Measurements from ENCODE around the gene PSMG4.
"Not testable (repeated sequence)": the region's sequence is repeated elsewhere in the genome, so short reads cannot be mapped to it uniquely, and the experiment has no call there.

PSMG4 gene

DNA sequence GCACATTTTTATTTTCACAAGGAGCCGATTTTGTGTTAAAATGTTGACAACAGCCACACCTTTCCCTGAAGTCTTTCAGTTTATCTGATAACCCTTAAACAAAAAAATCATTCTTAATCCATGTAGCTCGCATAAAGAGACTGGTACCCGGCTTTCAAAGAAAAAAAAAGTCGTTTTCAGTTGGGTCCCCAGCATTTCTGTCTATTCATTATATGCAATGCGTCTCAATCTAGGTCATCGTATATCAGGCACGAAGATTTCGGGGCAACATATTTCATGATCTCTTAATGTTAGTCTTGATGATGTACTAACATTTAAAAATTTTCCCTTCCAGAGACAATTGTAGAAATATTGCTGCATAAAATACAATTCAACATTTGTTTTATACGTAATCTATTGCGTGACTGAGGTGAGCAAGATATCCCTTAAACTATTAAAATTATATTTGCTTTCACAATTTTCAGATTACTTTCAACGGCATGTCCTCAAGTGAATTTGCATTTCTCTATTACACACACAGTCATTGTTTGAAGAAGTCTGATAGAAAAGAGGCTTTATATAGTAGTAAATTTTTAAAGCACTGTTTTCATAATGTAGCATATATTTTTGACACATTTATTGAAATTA, 28.4 kb upstream of the PSMG4 start:
- no peak for DNase-seq (ENCODE audit: low read depth)

DNA sequence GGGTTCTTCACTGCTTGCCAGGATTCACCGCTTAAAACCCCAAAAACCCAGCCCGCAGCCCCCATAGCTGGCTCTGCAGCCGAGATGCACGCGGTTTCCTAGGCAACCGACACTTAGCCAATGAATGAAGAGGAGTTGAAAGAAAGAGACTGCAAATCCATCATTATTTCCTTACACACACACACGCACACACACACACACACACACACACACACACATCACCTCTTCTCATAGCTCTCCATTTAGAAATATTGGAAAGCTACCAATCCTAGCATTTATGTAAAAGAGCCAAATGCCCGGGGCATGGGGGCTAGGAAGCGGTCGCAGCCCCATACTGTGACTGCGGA, 27.9 kb upstream of the PSMG4 start:
- DNase-seq (ENCODE audit: low read depth): peak; percentile 67

DNA sequence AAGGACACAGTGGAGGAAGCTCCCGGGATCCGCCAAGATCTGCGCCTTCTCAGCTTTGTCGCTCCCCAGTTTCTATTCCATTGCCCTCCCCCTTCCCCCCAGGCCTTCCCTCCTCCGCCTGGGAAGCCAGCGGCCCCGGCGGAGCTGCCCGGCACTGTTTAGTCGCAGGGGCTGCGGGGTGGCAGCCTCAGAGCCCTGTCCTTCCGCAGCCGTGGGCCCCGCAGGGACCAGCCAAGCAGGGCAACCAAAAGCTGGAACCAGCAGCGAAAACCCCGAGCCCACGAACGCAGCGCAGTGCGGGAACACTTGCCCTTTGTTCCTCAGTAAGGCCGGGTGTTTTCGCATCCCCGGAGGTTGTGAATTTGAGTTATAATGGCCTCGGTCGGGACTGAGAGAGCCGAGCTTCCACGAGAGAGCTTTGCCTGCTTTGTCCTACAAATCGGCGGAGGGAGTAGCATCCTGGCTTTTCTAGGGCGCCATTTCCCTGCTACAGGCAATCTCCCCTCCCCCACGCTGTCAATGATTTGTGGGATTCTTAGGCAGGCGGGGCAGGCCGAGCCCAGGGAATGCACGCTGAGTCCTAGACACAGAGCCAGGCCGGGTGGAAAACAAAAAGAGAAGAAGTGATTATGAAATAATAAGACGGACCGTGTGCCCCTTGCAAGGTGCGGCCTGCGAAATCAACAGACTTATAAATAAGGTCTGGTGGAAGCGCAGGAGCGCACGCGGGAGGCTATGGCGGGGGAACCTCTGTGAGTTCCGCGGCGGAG, 27.3 kb upstream of the PSMG4 start:
- DNase-seq (ENCODE audit: low read depth): peak; percentile 83

DNA sequence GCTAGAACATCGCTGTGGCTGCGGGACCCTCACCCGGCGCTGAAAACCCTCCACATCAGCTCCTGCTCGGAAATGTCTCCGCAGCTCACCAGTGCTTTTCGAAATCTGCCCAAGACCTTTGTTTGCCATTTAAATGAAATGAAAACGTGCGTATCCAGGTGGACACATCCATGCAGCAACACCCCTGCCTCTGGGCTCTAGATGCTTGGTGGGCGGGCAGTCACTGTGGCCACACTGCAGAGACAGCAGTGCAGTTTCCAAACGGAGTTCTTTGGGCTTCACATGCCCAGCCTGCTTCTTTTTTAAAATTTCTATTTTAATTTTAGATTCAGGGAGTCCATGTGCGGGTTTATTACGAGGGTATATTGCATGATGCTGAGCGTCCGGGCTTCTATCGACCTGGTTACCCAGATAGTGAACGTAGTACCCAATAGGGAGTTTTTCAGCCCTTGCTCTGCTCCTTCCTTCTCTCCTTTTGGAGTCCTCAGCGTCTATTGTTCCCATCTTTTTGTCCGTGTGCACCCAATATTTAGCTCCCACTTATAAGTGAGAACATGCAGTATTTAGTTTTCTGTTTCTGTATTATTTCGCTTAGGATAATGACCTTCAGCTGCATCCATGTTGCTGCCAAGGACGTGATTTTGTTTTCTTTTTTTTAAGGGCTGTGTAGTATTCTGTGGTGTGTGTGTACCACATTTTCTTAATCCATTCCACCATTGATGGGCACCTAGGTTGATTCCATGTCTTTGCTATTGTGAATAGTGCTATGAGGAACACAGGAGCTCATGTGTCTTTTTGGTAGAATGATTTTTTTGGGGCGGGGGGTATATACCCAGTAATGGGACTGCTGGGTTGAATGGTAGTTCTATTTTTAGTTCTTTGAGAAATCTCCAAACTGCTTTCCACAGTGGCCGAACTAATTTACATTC, 26.5 kb upstream of the PSMG4 start:
- DNase-seq (ENCODE audit: low read depth): no peak

DNA sequence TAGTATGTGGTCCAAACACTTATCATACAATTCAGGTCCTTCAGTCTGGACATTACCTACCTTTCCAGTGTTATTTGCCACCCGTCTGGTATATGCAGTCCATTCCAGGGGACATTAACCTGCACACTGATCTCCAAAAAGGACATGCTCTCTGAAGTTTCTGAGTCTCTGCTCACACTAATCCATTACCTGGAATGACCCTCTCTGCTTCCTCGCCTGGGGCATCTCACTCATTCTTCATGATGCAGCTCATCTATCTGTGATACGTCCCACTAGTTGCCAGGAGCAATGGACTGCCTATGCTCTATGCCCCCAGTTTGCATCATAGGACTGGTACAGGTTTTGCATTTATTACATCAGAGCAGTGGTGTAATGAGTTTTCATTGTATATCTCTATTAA, 25.4 kb upstream of the PSMG4 start:
- DNase-seq (ENCODE audit: low read depth): no peak

DNA sequence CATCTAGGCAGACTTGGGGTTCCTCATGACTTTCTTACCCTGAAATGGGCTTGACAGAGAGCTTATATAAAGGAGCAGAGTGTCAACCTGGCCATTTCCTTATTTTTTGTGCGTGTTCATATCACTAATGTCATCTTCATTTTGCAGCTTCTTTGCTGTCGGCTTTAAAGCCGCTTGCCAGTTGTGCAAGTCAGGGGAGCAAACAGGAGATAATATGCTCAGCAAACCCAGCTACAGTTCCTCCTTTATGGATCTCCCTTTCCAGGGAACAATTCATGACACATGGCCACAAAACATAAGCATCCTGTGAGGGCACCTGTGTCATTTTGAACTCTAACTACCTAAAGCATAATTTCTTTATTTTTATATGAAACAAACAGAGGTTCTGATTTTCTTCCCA, 24.8 kb upstream of the PSMG4 start:
- DNase-seq (ENCODE audit: low read depth): no peak

DNA sequence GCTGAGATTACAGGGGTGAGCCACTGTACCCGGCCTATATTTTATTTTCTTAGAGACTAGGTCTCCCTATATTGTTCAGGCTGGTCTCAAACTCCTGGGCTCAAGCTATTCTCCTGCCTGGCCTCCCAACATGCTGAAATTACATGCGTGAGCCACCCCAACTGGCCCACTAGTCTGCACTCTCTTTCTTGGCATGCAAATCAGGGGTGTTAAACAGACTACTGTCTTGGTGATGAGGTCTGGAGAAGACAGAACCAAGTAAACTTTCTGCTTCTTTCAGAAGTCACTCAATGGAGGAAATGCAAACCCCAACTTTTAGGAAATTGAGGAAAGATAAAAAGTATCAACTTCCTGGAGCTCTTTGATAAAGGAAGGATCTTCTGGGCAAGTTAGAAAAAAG, 23.3 kb upstream of the PSMG4 start:
- DNase-seq (ENCODE audit: low read depth): no peak

DNA sequence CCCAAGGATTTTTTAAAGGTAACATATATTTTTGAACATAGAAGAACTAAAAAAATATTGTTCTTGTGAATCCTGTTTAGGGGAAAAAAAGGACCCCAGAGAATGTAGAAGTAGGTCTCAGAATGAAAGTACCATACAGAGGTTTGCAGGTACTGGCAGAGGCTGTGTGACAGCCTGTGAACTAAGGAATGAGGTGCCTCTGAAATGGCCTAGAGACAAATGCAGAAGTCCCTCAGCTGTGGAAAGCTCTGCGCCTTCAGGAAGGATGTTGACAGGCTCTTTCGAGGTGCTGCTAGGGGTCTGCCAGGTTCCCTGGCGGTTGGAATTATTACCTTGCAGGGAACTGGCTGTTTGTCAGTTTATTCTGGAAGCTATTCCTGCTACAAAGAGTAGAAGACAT, 22.7 kb upstream of the PSMG4 start:
- no peak for DNase-seq (ENCODE audit: low read depth)

DNA sequence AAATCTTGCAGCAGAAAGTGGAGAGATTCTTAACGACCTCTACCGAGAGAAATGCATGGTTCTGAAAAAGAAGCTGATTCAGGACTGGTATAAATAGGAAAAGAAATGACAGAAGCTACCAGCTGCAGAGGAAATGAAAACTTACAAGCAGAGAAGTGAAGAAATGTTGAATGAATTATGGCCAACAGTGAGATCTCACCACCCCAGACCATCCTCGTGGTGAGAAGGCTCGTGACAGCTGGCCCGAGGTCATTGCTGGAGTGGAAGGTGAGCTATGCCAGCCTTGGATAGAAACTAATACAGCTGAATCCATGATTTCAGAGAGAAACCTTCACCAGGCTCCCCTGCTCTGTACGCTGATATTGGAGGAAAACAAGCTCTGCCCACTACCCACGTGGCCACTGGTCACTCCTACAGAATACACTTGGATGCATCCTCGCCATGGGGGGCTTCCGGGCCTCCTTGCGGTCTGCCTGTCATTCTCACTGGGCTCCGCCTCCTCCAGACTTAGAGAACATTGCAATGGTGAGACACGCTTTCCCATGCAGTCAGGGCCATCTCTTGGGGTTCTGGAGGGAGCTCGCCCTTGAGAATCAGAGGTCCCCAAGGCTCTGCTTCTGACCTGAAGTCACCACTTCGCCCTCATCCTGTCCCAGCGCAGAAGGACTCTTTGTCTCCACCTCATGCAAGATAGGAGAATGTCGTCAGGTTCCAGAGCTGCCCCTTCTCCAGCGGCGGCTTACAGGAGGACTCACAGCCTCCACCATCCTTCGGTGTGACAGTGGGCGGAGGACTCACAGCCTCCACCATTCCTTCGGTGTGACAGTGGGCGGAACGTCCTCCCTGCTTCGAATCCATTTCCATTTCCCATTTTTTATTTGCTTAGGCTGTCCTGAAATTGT, 20.7 kb upstream of the PSMG4 start:
- no peak for DNase-seq (ENCODE audit: low read depth)

DNA sequence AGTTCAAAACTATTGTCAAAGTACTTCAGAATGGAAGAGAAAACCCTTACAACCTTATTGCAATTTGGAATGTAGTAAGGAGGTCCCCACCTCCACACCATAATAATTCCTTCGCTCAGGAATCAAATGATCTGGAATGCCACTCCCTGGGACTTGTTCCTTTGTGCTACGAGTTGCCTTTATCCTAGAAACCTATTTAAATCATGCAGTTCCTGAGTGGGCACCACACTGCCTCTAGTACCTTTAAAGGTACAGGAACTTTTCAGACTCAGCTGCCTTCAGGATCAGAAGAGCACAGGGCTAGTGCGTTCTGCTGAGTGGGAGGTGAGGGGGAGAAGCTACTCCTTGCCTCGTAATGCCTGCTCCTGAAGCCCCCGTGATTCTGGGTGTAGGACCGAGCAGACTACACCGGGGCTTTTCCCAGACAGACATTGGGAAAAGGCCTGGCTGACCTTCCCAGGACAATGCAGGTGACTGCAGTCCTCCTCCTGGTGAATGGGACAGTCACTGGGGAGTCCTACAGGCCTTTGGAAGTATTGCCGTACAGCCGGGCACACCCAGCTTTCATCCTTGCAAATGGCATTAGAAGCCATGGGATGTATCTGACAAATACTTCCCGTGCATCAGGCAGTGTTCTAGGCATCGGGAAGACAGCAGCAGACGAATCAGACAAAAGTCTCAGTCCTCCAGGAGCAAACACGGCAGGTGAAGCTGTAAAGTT, 19.5 kb upstream of the PSMG4 start:
- no peak for DNase-seq (ENCODE audit: low read depth)

DNA sequence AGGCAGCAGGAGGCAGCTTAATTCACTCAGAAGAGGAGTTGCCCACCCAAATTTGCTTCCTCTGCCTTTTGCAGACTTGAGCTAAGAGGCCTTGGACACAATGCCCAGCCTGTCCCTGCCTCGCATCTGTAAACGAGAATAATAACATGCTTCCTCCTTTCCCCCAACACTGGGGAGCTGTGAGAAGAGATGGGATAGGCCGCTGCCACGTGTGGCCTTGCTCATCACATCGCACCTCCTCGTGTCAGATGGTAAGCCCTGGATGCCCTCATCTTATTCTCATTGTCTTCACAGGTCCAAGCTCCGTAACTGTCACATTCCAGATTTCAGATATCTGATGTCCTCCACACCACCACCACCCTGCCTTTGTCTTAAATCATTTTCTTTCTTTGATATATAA, 18.2 kb upstream of the PSMG4 start:
- DNase-seq (ENCODE audit: low read depth): no peak

DNA sequence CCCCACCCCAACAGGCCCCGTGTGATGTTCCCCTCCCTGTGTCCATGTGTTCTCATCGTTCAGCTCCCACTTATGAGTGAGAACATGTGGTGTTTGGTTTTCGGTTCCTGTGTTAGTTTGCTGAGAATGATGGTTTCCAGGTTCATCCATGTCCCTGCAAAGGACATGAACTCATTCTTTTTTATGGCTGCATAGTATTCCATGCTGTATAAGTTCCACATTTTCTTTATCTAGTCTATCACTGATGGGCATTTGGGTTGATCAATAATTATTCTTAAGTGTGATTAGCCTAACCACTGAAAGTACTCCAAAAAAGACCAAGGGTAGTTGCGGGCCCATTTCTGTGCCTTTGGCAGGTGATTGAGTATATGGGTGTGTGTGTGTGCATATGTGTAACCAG, 17.0 kb upstream of the PSMG4 start:
- DNase-seq (ENCODE audit: low read depth): not testable (repeated sequence)

DNA sequence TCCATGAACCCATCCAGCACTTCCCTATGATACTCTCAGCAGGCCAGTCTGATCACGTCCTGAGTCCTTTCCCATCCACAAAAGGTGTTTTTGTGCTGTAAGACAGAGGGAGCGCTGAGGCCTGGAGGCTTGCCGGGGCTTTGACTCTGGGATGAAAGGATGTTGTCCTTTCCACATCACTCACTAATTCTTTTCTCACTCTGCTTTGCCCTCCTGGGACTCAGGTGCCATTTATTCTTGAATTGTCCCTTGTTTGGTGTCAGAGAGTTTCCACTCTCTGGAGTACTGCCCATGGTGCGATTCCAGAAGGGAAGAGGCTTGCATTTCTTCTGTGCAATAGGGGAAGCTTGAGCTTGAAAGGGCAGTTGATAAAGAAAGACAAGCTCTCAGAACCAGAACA, 16.0 kb upstream of the PSMG4 start:
- DNase-seq (ENCODE audit: low read depth): no peak

DNA sequence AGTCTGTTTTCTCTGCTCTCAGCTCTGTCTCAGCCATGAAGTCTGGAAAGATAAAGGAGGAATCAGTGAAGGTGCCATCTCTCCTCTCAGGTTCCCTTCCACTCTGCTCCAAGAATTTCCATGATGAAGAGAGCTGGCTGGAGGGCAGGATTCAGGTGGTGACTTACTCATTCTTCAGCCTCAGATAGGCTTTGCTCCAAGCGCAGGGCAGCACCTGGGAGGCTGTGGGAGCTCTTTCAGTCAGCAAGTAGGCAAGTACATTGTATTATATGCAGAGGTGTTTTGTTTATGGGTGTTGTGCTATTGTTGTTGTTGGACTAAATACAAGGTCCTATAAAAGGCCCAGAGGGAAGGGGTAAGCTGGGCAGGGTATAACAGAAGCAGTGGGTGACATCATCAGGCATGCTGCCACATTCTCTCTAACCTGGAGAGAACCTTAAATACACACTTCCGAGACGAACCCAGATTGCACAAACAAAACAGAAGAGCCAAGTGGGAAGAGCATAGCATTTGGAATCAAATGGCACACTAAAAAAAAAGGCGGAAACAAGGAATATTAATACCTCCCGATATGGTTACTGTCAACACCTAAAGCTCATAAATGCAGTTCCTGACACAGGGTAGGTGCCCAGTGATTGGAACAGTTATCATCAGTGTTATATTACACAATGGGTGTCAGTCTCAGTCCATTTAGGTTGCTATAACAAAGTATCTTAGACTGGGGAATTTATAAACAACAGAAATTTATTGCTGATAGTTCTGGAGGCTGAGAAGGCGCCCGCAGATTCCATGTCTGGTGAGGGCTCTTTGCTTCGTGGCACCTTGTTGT, 14.5 kb upstream of the PSMG4 start:
- no peak for DNase-seq (ENCODE audit: low read depth)

DNA sequence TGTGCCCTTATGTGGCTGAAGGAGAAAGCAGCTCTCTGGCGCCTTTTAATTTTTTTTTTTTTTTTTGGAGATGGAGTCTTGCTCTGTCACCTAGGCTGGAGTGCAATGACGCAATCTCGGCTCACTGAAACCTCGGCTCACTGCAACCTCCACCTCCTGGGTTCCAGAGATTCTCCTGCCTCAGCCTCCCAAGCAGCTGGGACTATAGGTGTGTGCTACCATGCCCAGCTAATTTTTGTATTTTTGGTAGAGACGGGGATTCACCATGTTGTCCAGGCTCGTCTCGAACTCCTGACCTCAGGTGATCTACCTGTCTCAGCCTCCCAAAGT, 13.9 kb upstream of the PSMG4 start:
- DNase-seq (ENCODE audit: low read depth): not testable (repeated sequence)

DNA sequence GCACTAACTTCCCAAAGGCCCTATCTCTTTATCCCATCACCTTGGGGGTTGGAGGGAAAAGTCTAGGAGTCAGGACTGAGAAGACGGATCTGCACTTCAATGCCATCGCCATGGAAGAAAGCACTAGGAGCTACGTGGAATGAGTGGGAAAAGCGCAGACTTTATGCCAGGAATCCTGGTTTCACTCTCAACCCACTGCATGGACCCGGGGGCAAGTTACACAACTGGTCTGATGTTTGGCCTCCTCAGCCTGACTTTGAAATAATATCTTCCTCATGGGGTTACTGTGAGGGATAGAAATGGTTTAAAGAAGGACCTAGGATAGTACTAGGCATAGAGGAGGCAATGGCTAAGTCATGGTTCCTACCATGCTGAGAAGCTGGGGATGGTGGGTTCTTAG, 13.5 kb upstream of the PSMG4 start:
- DNase-seq (ENCODE audit: low read depth): no peak

DNA sequence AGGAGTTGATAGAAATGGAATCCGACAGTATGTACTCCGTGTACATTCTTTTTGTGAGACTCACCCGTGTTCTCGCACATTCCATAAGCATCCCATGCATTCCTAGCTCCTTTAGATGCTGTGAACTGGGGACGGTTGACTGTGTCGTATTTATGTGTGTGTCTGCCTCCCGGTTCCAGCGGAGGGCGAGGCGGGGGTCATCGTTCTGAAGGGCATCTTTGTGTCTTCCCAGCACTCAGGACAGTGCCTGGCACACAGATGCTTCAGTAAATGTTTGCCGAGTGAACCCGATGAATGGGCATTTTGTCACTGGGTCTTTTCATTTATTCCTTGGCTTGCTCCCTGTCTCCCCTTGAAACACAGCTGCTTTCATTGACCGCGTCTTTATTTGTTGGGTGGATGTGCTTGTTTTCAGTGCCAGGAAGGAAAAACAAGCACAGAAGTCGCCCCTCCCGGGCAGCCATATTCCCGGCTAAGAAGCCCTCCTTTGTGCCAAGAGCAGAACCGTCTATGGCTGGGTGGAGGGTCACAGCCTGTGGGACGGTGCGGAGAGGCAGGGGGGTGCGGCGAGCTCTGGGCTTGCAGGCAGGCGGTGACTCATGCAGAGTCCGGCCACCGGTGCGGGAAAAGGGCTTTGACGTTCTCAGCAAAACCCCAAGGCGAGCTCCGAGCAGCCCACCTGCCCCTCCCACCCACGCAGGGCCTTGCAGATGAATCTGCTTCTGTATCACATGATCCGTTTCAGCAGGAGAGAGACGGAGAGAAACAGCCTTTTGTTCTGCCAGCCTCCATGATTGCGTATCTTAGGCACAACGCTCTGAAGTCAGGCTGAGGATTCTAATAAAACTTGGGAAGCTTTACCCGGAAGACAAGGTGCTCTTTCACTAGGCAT, 11.2 kb upstream of the PSMG4 start:
- DNase-seq (ENCODE audit: low read depth): peak; percentile 99

DNA sequence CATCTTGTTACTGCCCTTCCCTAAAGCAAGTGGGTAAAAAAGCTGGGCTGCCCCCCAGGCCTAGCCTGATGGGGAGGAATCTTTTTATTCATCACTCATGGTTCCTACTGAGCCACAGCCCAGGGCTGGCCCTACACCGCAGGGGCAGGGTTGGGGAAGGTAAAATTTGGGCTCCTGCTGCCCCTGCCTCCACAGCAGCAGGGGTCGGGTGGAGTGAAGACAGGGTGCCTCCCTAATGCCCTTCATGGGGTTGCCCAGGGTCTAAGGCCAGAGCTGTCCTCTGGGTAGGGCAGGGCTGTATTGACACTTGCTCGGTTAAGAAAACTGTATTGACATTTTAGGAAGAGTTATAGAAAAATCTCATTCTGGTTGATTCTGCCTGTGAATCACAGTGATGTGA, 8.9 kb upstream of the PSMG4 start:
- no peak for DNase-seq (ENCODE audit: low read depth)

DNA sequence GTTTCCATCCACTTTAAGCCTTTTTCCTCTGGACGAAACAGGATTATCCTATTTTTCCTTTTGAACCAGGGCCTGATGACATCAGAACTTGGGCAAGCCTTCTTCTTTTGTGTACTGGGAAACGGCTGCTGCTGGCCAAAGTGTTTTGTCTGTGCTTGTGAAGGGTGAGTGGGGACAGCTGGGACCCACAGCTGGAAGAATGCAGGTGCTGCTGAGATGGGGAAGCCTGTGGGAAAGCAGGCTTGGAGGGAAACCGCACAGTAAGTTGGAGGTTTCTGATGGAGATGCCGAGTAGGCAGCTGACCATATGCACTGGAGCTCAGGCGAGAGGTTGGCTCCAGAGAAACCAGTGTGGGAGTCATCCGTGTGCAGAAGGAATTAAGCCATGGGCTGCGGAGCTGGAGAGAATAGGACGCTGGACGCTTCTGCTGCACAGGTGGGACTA, 8.5 kb upstream of the PSMG4 start:
- no peak for DNase-seq (ENCODE audit: low read depth)

All from iris pigment epithelial cell (primary cell).